DOHH2 (cell line): ENCODE data around the gene GTF2F2.

Experiments
- H3F3A ChIP-seq: fragments of 200-600 bp; sonication (generic), shearing (Covaris generic); 2 replicates; pipeline ENCODE4 v1.6.0; 2016; ENCODE audit warnings: antibody characterized with exemption, mild to moderate bottlenecking; ENCODE audit not compliant: control insufficient read depth, insufficient read depth
- H3K27ac ChIP-seq: fragments of 200-600 bp; sonication (generic); 2 replicates; pipeline ENCODE4 v1.5.1; 2014; ENCODE audit warnings: low read depth, mild to moderate bottlenecking, low read length, moderate library complexity
- H3K27me3 ChIP-seq: fragments of 200-600 bp; sonication (generic); 2 replicates; pipeline ENCODE4 v1.6.1; 2014; ENCODE audit warnings: mild to moderate bottlenecking, low read length, mixed read lengths; ENCODE audit not compliant: control insufficient read depth
- H3K36me3 ChIP-seq: fragments of 200-600 bp; sonication (generic); 2 replicates; pipeline ENCODE4 v1.6.1; 2014; ENCODE audit warnings: mild to moderate bottlenecking, low read length, moderate library complexity, mixed read lengths; ENCODE audit not compliant: control insufficient read depth
- H3K4me1 ChIP-seq: fragments of 200-600 bp; sonication (generic); 2 replicates; pipeline ENCODE4 v1.6.1; 2014; ENCODE audit warnings: mild to moderate bottlenecking, low read length, mixed read lengths; ENCODE audit not compliant: control insufficient read depth
- H3K4me2 ChIP-seq: fragments of 200-600 bp; sonication (generic); 2 replicates; pipeline ENCODE4 v1.6.0; 2014; ENCODE audit warnings: mild to moderate bottlenecking, low read length, moderate library complexity
- H3K4me3 ChIP-seq: fragments of 200-600 bp; sonication (generic); 2 replicates; pipeline ENCODE4 v1.5.1; 2014; ENCODE audit warnings: mild to moderate bottlenecking, low read length, mixed read lengths
- H3K79me2 ChIP-seq: fragments of 200-600 bp; sonication (generic); 2 replicates; pipeline ENCODE4 v1.6.1; 2014; ENCODE audit warnings: mild to moderate bottlenecking, low read length, mixed read lengths; ENCODE audit not compliant: control insufficient read depth
- H3K9me2 ChIP-seq: fragments of 200-600 bp; sonication (generic); replicated peaks from 2 replicates; pipeline ENCODE4 v1.6.1; 2014; ENCODE audit warnings: mild to moderate bottlenecking, low read length, mixed read lengths; ENCODE audit not compliant: control insufficient read depth
- H3K9me3 ChIP-seq: fragments of 200-600 bp; sonication (generic); 2 replicates; pipeline ENCODE4 v1.6.1; 2014; ENCODE audit warnings: antibody characterized with exemption, low read length, mixed read lengths; ENCODE audit not compliant: control insufficient read depth, insufficient read depth
- H4K20me1 ChIP-seq: fragments of 200-600 bp; sonication (generic); 2 replicates; pipeline ENCODE4 v1.6.0; 2014; ENCODE audit warnings: low read depth, mild to moderate bottlenecking, antibody characterized with exemption, low read length, moderate library complexity; ENCODE audit not compliant: control insufficient read depth, insufficient read depth
- EZH2phosphoT487 ChIP-seq: fragments of 200-600 bp; sonication (generic); IDR thresholded peaks from 2 replicates; pipeline ENCODE4 v1.6.1; 2017; ENCODE audit warnings: borderline replicate concordance, mild to moderate bottlenecking, antibody characterized with exemption, low read length, moderate library complexity, mixed read lengths
- TF ChIP-seq, protein P1 (sequence below): fragments of 200-600 bp; sonication (generic); IDR thresholded peaks from one replicate; pipeline ENCODE4 v1.5.1; 2014; ENCODE audit warnings: antibody characterized with exemption, mild to moderate bottlenecking, low read depth, low read length; ENCODE audit not compliant: poor library complexity, severe bottlenecking

The GTF2F2 gene, protein sequence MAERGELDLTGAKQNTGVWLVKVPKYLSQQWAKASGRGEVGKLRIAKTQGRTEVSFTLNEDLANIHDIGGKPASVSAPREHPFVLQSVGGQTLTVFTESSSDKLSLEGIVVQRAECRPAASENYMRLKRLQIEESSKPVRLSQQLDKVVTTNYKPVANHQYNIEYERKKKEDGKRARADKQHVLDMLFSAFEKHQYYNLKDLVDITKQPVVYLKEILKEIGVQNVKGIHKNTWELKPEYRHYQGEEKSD

DNA sequence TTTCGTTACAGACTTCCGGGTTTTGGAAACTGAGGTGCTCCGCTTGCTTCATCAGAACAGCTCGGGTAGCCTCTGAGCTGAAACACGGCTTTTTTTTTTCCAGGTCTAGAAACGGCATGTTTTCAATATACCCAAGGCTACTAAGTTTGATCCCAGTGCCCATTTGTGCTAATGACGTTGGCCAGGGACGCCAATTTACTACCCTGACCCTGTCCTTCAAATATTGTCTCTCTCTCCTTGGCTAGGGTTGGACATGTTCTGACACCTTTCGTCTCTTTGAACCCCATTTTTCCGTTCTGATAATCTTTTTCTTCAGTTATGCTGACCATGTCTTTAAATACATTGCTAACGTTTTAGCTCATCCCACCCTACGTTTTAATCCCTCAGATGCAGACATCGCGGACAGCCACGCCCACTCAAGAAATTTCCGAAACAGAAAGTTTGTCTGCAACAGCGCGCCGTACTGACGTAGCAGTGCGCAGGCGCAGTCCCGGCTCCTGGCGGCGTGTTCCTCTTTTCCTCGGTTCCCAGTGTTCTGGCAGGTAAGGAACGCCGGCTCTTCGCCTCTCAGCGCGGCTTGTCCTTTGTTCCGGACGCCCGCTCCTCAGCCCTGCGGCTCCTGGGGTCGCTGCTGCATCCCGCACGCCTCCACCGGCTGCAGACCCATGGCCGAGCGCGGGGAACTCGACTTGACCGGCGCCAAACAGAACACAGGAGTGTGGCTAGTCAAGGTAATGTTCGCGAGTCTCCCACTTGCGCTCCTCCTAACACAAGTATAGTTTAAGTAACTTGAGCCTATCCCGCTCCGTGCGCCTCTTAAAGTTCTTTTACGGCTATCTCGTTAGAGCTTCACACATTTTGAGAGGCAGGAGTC, at the start of gene GTF2F2:
GTF2F2 (plus strand) TSS at position 520 of the 874 bp plus-strand sequence; CDS start at position 666, 146 bp downstream.
- Histone ChIP-seq H3K9me3 (no peaks in the 10 kb centered on the region), H3K79me2 (peaks cover 49% of the 10 kb centered on the region), H3K36me3 (peaks cover 7% of the 10 kb centered on the region), H3K27ac (peak within 1 kb of the TSS; percentile 30; the same call in 1 of the 2 replicates), H4K20me1 (peaks cover 5% of the 10 kb centered on the region; the same call in 1 of the 2 replicates), H3K4me2 (peak within 1 kb of the TSS; percentile 75), H3K4me3 (peak within 1 kb of the TSS; percentile 85), H3K4me1 (peaks cover 15% of the 10 kb centered on the region), H3K9me2 (no peaks in the 10 kb centered on the region), H3K27me3 (no peaks in the 10 kb centered on the region), H3F3A (no peaks in the 10 kb centered on the region)
- TF ChIP-seq, protein P1, sequence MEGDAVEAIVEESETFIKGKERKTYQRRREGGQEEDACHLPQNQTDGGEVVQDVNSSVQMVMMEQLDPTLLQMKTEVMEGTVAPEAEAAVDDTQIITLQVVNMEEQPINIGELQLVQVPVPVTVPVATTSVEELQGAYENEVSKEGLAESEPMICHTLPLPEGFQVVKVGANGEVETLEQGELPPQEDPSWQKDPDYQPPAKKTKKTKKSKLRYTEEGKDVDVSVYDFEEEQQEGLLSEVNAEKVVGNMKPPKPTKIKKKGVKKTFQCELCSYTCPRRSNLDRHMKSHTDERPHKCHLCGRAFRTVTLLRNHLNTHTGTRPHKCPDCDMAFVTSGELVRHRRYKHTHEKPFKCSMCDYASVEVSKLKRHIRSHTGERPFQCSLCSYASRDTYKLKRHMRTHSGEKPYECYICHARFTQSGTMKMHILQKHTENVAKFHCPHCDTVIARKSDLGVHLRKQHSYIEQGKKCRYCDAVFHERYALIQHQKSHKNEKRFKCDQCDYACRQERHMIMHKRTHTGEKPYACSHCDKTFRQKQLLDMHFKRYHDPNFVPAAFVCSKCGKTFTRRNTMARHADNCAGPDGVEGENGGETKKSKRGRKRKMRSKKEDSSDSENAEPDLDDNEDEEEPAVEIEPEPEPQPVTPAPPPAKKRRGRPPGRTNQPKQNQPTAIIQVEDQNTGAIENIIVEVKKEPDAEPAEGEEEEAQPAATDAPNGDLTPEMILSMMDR = no peak
- no peak for TF ChIP-seq EZH2phosphoT487

DNA sequence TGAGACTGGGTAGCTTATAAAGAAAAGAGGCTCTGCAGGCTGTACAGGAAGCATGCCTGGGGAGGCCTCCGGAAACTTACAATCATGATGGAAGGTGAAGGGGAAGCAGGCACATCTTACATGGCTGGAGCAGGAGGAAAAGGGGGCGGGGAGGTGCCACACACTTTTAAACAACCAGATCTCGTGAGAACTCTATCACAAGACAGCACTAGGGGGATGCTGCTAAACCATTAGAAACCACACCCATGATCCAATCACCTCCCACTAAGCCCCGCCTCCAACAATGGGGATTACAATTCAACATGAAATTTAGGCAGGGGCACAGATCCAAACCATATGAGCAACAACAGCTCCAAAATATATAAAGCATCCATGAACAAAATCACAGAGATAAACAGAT, 46.5 kb upstream of the GTF2F2 start:
- Histone ChIP-seq H3K36me3 (no peaks in the 10 kb centered on the region), H3K79me2 (no peaks in the 10 kb centered on the region), H3K9me2 (no peaks in the 10 kb centered on the region), H3K4me3 (no peak overlapping the region), H3K27ac (no peak overlapping the region), H3K9me3 (no peaks in the 10 kb centered on the region), H3K4me1 (peaks cover 4% of the 10 kb centered on the region; the same call in 1 of the 2 replicates), H4K20me1 (no peaks in the 10 kb centered on the region), H3K27me3 (peaks cover 1% of the 10 kb centered on the region; the same call in 1 of the 2 replicates), H3K4me2 (no peak overlapping the region), H3F3A (no peaks in the 10 kb centered on the region)
- TF ChIP-seq, protein P1 = no peak
- TF ChIP-seq EZH2phosphoT487 = no peak

DNA sequence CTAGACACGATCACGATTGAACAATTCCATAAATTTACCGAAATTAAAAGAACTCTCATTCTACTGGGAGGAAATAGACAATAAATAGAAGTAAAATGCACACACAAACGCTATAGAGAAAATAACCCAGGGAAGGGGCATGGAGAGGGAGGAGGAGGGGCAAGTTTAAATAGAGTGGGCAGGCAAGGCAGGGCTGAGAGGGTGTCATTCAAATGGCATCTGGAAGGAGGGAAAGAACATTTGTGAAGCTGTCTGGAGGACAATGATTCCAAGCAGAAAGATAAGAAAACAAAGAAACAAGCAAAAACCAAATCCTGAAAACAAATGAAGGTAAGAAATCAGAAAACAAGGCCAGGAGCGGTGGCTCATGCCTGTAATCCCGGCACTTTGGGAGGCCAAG, 45.6 kb upstream of the GTF2F2 start:
- H3K4me1 ChIP-seq = peaks cover 4% of the 10 kb centered on the region; the same call in 1 of the 2 replicates
- H3K36me3 ChIP-seq = no peaks in the 10 kb centered on the region
- H3K27me3 ChIP-seq = peaks cover 10% of the 10 kb centered on the region
- no peaks in the 10 kb centered on the region for H3F3A ChIP-seq
- TF ChIP-seq EZH2phosphoT487 = no peak
- TF ChIP-seq, protein P1 = no peak
- H3K4me3 ChIP-seq = no peak overlapping the region
- H4K20me1 ChIP-seq = no peaks in the 10 kb centered on the region
- no peak overlapping the region for H3K4me2 ChIP-seq
- H3K79me2 ChIP-seq = no peaks in the 10 kb centered on the region
- H3K9me2 ChIP-seq = no peaks in the 10 kb centered on the region
- no peak overlapping the region for H3K27ac ChIP-seq
- no peaks in the 10 kb centered on the region for H3K9me3 ChIP-seq
